NCI-H2029 (cell line): Measurements from ENCODE around the gene SOX5.

Experiments
- DNase-seq: peaks from one replicate; lab custom pipeline; 2025; lab: John Stamatoyannopoulos, UW

Gene SOX5

DNA sequence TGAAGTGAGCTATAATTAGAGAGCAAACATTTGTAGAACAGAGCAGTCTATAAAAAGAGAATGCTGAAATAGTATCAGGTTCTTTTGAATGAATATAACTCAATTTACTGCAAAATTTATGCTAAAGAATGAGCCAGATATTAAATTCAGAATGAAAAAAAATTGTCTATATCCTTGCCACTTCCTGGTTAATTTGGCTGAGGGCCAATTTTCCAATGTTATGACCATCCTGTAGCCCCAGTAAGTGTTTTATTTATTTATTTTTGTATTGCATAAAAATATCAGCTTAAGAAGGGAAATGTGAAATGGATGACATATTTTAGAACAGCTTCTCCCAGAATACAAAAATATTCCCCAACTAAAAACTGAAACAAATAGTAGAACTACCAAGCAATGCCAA lies 263.4 kb downstream of the SOX5 start:
- peak; percentile 34 for DNase-seq

DNA sequence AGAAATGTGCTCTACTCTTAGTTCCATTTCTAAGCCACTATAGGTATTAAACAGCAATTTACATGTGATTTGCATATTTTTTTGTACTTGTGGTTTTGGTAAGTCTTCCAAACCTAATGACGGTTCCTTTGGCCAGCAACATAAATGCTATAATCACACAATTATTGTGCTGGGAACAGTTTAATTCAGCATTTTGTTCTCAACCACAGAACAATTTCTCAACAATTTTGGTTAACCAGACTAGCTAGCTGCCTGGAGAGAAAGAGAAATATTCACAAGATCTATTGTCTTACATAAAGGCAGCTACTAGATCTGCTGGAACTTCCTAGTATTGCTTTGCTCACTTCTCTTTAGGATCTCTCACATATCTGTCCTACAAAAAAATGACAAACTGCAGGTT lies 265.3 kb downstream of the SOX5 start:
- no peak for DNase-seq

DNA sequence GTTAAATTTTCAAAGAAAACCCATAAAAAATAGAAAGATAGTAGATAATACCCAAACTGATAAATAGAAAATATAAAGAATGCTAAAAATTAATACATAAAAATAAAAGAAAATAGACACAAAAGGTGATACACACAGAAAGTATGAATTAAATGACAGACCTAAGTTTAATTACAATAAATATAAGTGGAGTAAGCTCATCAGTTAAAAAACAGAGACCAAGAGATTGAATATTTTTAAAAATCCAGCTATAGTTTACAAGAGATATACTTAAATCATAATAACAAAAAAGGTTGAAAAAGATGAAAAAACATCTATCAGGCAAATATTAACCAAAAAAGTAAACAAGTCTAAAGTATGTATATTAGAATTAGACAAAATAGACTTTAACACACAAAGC lies 268.2 kb downstream of the SOX5 start:
- no peak for DNase-seq

DNA sequence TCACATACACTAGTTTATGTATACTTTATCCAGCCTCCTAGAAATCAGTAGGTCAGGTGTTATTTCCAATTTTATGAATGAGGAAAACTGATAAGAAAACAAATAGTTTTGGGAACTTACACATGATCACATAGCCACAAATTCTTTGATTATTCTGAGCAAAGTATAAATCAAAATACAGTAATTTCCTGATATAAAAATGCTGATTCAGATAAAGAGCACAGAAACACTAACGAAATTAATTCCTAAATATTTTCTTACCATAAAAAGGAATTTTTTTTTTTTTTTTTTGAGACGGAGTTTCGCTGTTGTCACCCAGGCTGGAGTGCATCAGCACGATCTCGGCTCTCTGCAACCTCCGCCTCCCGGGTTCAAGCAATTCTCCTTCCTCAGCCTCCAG lies 275.4 kb downstream of the SOX5 start:
- DNase-seq: no peak

DNA sequence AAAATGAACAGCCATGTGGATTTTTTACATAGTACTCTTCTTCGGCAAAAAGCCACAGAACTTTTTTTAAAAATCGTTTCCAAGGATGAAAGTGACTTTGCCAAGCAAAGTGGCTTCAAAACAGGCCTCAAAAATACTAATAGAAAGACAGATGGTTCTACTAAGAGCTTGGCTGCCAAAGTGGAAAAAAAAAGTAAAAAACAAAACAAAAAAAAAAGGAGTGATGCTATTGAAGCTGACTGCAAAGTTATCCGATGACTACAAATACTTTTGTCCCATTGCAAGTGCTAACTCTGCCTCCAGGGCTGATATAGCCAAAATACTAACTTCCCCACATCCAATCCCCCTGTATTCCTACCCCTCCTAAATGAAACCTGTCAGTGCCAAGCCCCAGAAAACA lies 277.6 kb downstream of the SOX5 start:
- DNase-seq: no peak

DNA sequence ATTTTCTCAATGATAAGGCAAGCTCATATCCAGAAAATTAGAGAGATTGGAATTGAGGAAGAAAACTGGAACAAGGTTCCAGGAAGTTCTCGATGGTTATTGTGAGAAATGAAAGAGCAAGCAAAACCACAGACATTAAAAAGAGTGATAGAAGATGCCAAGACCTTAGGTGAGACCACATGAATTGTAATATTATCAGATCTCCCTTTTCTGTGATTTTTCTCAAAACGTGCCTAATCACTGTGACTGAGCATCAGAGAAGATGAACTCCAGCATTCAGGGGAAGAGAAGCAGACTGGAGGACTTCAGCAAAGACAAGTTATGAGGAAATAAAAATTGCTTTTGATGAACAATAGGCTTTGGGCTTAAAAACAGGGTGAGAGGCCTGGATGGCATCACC lies 278.8 kb downstream of the SOX5 start:
- DNase-seq: no peak

DNA sequence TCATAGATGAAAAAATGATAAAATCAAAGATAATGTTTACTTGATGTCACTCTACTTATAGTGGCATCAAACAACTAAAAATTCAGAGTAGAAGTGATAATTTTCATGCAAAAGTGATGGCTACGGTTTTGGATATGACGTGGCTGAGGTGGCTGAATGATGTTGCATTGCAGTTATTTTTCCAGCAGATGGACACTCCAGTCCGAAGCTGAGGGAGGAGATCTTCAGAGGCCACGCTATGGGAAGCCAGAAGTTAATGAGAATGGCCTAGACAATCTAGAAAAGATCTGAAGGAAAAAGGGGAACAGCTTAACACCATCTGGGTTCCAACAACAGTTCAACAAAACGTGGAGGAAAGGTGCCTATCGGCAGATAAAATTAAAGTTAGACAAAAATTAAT lies 279.8 kb downstream of the SOX5 start:
- DNase-seq: no peak

DNA sequence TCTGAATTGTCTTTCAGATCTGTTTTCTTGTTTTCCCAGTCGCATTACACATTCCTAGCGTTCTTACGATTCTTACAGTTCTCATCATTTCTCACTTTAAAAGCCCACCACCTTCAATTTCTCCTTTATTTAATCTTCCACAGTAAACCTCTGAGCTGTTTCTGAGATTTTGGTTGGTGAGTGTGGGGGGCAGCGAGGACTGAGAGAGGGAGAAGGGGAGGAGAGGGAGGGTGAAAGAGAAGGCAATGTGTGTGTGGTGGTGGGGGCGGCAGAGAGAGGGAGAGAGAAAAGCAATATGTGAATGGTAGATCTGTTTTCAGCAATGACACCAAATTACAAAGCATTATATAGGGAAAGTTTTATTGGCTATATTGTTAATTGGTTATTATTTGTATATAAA lies 282.6 kb downstream of the SOX5 start:
- no peak for DNase-seq

DNA sequence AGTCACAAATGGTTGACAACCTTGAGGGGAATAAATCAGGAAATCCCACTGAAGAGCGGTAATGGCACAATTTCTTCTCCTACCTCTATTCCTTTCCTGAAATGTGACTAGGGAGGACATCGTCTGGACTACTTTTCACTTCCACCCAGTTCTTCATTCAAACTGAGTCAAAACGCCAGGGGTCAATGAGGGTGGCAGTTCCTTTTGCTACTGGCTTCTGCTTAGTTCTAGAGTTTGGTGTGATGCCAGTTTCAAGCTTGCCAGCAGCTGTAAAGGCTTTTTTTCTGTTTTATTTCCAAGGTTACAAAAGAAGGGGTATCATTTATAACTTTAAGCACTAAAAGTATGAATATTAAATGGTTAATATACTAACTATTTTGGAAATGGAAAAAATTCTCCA lies 286.5 kb downstream of the SOX5 start:
- DNase-seq: peak; percentile 13

DNA sequence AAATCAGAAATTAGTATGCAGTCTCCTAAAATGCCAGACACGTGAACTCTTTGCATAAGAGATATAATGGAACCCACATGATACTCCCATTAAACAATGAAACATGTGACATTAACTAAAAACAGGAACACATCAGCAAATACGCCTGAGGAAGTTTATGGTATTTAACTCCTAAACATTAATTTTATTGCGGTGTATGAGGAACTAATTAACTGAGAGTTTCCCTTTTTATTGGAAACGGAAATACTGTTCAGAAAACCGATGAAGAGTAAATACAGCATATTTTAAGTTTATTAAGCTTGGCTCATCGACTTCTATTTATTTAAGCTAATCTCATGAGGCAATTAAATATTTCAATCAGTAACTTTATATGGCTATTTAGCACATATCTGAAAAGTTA lies 290.3 kb downstream of the SOX5 start:
- no peak for DNase-seq

DNA sequence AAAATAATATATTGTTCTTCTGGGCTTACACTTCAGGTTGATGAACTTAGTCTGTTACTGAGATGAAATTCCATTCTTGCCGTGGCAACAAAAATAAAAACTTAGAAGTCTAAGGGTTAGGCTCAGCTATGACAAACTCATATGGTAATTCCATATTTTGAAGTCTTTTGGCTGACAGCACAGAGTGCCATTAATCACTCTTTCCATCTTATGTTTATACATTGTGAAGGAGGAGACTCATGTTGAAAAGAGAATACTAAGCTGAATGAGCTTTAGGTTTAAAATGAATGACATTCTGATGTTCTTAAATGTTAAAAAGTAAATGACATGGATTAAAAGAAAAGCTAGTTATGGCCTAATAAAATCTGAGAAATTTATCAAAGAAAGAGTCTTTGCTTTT lies 291.9 kb downstream of the SOX5 start:
- DNase-seq: no peak

DNA sequence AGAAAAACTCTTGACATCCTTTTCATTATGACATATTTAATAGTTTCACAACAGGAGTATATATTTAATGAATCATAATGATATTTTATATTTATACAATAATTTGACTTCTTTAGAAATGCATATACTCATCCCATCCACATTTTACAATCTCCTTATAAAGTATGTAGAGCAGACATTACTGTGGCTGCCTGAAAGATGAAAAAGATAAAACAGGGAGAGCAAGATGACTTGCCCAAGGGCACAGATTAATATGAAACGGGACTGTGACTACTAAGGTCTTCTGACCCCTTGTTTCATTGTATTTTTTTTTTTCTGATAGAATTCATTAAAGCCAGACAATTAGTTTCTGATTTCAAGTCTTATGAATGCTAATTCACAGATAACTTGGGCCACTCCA lies 293.6 kb downstream of the SOX5 start:
- no peak for DNase-seq

DNA sequence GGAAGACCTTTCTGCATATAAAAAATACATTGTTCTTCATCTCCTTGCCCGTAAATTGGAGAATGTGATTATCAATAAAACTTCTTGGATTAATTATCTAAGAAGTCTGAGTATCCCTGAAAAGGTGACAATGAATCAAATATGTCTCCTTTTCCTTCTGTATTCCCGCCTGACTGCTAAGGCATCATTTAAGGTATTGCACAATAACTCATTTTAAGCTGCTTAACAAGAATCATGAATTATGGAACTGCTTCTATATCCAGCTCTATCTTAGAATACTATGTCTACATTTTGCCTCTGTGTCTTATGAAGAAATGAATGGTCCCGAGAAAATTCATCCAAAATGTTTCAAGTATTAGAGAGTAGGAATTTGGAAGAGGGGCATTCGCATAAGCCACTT lies 294.4 kb downstream of the SOX5 start:
- DNase-seq: no peak

DNA sequence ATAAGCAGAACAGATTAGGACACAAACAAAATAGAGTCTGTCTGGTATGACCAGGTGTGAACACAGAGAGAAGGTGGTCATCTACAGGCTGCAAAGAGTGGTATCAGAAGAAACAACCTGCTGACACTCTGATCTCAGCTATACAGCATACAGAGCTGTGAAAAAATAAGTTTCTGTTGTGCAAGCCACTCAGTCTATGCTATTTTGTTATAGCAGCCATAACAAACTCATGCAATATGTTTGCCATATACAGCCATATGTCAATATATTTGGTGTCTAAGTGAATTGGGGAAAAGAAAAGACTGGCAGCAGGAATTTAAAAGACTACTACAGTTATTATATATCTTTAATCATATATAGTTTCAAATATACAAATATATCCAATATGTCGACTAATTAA lies 300.9 kb downstream of the SOX5 start:
- no peak for DNase-seq

DNA sequence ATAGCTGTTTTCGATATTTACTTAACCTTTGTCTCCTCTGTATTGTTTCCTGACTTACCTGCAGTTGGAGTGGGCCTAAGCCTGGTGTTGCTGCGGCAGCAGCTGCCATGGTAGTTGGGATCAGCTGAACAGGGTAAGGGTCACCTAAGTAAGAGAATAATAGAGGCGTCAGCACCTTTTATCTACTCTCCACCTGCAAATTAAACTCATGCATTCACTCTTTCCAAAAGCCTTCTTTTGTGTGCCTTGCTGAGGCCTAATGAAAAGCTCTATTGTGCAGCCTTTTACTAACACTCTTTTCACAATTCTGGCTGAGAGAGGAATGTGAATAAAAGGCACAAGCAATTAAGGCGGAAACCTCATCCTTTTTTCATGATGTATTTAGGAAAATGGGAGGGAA lies 308.7 kb downstream of the SOX5 start:
- DNase-seq: no peak

DNA sequence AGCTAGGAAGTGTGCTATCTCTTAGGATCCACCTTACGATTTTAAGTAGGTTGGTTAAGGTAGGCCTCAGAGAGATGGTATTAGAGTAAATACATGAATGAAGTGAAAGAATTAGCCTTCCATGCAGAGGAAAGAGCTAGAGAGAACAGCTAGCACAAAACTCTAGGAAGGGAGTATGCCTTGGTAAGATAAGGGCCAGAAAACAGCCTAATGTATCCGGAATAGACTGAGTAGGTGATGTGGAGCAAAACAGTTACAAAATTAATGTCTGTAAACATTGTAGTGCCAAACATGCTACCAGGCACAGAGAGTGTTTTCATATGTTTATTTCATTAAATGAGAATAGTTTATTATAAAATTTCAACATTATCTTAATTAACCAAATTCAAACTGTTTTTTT lies 315.1 kb downstream of the SOX5 start:
- no peak for DNase-seq

DNA sequence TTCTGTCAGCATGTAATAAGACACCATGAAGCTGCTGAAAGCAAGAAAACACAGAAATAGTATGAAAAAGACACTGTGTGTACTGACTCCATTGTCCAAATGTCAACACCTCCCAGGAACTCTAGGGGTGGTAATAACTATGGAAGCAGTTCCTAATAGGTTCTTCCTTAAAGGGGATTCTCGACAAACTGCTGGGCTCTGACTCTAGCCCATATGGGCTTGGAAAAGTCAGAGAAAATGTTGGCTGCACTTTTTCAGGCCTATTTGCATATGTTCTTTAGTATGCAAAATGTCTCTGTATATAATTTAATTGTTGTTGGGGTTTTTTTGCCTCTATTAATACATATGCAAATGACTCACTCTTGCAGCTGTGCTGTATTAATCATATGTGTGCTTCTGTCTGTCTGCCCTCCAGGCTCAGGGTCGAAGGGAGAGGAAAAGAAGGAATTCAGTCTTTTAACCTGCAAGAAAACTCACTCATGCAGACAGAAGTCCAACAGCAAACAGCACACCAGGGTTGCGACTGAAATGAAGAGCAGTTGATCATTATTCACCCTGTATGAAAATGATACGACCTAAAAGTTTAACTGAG lies 317.6 kb downstream of the SOX5 start:
- DNase-seq: no peak

DNA sequence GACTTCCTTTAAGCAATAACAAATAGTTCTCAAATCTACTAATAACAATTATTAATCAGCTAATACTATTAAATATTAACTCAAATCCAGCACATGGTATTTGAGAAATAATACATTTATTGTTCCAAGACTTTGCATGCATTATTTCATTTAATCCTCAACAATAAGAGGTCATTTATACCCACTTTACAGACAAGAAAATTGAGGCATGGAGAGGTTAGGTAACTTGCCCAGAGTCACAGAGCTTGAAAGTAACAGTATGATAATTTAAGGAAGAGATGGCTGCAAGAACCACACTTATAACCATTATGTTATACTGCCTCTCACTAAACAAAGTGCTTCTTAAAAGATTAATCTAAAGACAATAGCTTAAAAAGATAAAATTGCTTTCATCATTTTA lies 318.9 kb downstream of the SOX5 start:
- DNase-seq: no peak

DNA sequence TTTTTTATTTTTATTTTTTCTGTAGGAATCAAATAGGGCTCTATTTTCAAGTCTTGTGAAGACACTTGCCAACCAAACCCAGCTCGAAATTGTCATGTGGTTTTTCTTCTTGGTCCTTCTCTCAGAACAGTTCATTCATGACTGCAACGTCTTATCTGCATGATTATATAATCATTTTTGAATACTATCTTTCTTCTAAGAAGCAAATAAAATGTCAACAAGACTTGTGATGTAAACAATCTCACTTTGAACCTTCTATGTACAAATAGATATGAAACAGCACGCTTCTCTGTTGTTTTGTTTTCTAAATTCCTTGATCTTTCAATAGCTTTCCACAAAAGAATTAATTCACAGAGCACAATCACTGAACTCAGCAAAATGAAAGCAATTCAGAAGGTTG lies 320.7 kb downstream of the SOX5 start:
- DNase-seq: no peak

DNA sequence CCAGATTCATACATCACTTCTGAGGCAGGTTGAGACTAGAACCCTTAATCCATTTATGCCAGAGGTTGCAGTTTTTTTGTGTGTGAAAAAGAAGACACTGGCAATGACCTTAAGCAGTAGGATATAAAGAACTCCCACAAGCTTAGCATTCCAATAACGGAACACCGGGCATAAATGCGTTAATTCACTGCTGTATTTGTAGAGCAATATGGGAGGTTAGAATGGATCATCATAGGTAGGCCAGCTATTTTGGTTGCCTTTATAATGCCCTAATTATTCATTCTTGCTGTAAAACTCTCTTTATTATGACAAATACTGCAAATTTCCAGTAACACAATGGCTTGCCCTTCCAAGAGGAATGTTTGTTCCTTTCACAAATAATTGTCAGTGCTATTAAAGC lies 322.7 kb downstream of the SOX5 start:
- no peak for DNase-seq

DNA sequence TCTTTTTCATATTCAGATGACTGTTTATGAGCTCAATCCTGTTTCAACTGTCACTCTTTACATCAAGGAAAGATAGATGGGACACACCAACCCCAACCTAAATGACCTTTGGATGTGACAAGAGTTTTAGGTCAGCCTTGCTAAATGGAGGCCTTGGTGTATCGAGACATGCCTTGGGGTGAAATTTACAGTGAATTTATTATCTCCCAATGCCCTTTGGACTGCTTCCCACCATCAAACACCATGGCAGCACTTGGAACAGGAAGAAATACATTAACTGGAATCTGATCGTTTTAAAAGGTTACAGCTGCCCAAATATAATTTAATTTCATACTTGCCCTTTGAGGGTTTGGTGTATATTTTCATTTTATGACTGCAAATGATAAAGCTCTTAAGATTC lies 327.6 kb downstream of the SOX5 start:
- no peak for DNase-seq

DNA sequence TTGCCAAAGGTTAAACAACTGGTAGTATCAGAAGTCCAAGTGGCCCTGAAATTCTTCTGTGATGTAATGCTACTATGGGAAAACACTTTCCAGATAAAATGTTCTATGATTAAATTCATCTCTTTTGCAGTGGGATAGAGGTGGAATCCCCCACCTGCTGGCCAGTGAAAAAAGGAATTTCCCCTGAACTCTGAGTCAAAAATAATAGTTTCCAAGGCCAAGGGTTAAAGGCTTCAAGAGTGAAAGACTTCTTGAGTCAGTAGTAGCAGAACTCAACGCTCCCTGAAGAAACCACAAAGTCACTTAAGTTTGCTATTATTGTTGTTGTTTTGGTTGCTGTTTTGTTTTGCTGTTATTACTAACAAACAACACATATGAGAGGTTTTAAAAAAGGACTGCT lies 330.8 kb downstream of the SOX5 start:
- no peak for DNase-seq

DNA sequence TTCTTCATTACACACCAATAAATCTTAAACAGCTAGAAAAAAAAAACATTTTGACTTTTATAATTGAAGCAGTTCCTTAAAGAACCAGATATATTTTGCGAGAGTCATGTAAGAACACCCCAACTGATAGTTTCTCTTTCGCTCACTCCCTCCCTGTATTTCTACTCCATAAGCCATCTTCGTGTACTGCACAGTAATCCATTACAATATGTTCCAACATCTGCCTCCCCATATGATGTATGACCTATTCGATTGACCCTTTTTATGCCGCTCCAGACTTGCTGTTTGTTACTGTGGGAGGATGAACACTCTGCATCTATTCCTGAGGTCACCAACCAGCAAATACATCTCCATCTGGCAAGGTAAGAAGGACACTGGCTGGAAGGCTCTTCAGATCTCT lies 331.7 kb downstream of the SOX5 start:
- no peak for DNase-seq

DNA sequence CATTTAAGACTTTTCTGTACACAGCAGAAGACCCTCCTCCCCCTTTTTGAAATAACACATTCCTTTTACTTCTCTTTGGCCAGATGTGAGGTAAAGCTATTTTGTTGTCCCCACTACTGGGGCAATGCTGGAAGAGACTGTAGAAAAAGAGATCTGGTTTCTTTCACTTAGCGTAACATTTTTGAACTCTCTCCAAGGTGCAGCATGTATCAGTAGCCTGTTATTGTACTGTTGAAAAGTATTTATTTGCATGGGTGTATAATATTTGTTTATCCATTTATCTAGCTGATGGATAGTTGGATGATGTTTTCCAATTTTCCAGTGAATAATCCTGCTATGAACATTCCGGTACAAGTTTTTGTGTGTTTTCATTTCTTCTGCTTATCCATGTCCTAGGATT lies 335.2 kb downstream of the SOX5 start:
- no peak for DNase-seq

DNA sequence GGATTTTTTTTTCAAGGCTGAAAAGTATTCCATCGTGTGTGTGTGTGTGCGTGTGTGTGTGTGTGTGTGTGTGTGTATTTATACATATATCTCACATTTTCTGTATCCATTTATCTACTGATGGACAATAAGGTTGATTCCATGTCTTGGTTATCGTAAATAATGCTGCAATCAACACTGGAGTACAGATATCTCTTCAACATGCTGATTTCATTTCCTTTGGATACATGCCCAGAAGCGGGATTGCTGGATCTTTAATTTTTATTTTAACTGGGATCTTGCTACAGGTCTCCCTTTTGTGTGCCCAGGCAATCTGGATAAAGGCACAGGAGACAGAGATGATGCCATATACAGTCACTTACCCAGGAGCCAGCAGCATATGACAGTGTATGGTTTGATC lies 338.1 kb downstream of the SOX5 start:
- no peak for DNase-seq
